GM23248 (cell line): ENCODE results near the gene POLR2F. TPM values are rescaled to one million over a fixed set of nuclear protein-coding genes. Genes with fewer than 3 reads are reported as not detected.

Experiments used
- DNase-seq: peaks from one replicate; pipeline ENCODE4 v3.0.0-alpha.2; 2015
- H2AFZ ChIP-seq: fragments of 200-600 bp; sonication (generic); 2 replicates; pipeline ENCODE4 v1.6.1; 2016; ENCODE audit warnings: antibody characterized with exemption
- H3F3A ChIP-seq: fragments of 200-600 bp; sonication (generic); 2 replicates; pipeline ENCODE4 v1.6.1; 2016; ENCODE audit warnings: mild to moderate bottlenecking, antibody characterized with exemption, mixed run types; ENCODE audit not compliant: insufficient read depth
- H3K27ac ChIP-seq: fragments of 200-600 bp; sonication (generic); 2 replicates; pipeline ENCODE4 v1.5.1; 2016; ENCODE audit warnings: mild to moderate bottlenecking
- H3K27me3 ChIP-seq: fragments of 200-600 bp; sonication (generic); replicated peaks from 2 replicates; pipeline ENCODE4 v1.6.1; 2016; ENCODE audit warnings: mild to moderate bottlenecking; ENCODE audit not compliant: insufficient read depth
- H3K36me3 ChIP-seq: fragments of 200-600 bp; sonication (generic); 2 replicates; pipeline ENCODE4 v1.6.1; 2016; ENCODE audit warnings: low read depth, mild to moderate bottlenecking
- H3K4me1 ChIP-seq: fragments of 200-600 bp; sonication (generic); 2 replicates; pipeline ENCODE4 v1.6.1; 2016; ENCODE audit warnings: mild to moderate bottlenecking; ENCODE audit not compliant: insufficient read depth
- H3K4me2 ChIP-seq: fragments of 200-600 bp; sonication (generic); one replicate; pipeline ENCODE4 v1.6.1; 2016; ENCODE audit warnings: mild to moderate bottlenecking; ENCODE audit not compliant: unreplicated experiment
- H3K4me3 ChIP-seq: fragments of 200-600 bp; sonication (generic); 2 replicates; pipeline ENCODE4 v1.5.1; 2016; ENCODE audit warnings: mild to moderate bottlenecking
- H3K79me2 ChIP-seq: fragments of 200-600 bp; sonication (generic); 2 replicates; pipeline ENCODE4 v1.6.1; 2016; ENCODE audit warnings: mild to moderate bottlenecking; ENCODE audit not compliant: insufficient read depth
- H3K9ac ChIP-seq: fragments of 200-600 bp; sonication (generic); 2 replicates; pipeline ENCODE4 v1.6.1; 2016; ENCODE audit warnings: mild to moderate bottlenecking
- H3K9me2 ChIP-seq: fragments of 200-600 bp; sonication (generic); 2 replicates; pipeline ENCODE4 v1.6.1; 2016; ENCODE audit warnings: mixed run types, mild to moderate bottlenecking, moderate library complexity; ENCODE audit not compliant: insufficient read depth
- H3K9me3 ChIP-seq: fragments of 200-600 bp; sonication (generic); one replicate; pipeline ENCODE4 v1.6.1; 2017; ENCODE audit warnings: low read depth
- H4K20me1 ChIP-seq: fragments of 200-600 bp; sonication (generic); 2 replicates; pipeline ENCODE4 v1.6.0; 2016; ENCODE audit not compliant: insufficient read depth
- EZH2 ChIP-seq: fragments of 200-600 bp; sonication (generic); IDR thresholded peaks from 2 replicates; pipeline ENCODE4 v1.6.1; 2018; ENCODE audit warnings: antibody characterized with exemption, mild to moderate bottlenecking; ENCODE audit not compliant: insufficient read depth, poor library complexity, severe bottlenecking
- EZH2phosphoT487 ChIP-seq: fragments of 200-600 bp; sonication (generic); IDR thresholded peaks from 2 replicates; pipeline ENCODE4 v1.6.1; 2018; ENCODE audit warnings: antibody characterized with exemption, moderate library complexity, mild to moderate bottlenecking, low read depth; ENCODE audit not compliant: insufficient read depth
- WGBS, 2 experiments: methylation state at CpG; one replicate each; pipeline ENCODE4 v1.1.6; 2015 to 2017; ENCODE audit warnings: low lambda C conversion rate in 2 of 2, low coverage in 1 of 2; ENCODE audit errors: missing lambda C conversion rate in 2 of 2; 5-methylcytosine and 5-hydroxymethylcytosine counted together
- in situ Hi-C: fragments of 300-500 bp; cut with MboI; formaldehyde crosslinking; loops from 2 replicates; pipeline ENCODE4 v1.15.0; 2020
- polyA plus RNA-seq: library from polyadenylated mRNA; unstranded; fragments of >200 nt; fragmentation: Nextera tagmentation; extraction: Ambion mirVana; gene quantifications from 2 replicates; pipeline ENCODE4 v1.2.1, GENCODE V29; 2016
- total RNA-seq: library from RNA; depleted of rRNA; stranded (reverse); fragments of >200 nt; shearing (Covaris generic); gene quantifications from 2 replicates; pipeline ENCODE4 v1.2.3, GENCODE V29; 2014

The POLR2F gene
- total and polyA plus RNA-seq, 2 experiments from 2014 or later = 71.4 to 148 TPM

DNA sequence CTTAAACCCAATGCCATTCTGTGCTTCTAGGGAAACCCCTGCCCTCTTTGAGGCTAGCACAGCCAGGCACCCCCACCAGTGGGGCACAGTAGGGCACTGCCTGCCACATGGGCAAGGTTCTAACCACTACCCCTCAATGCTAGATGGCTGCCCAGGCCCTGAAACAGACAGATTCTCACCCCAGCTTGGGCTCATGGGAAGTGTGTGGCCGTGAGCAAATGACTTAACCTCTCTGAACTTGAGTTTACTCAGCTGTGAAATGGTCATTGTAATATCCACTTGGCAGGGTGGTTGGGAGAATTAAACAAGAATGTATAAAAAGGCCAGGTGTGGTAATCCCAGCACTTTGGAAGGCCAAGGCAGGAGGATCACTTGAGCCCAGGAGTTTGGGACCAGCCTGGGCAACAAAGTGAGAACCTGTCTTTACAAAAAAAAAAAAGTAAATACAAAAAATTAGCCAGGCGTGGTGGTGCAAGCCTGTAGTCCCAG lies 22.5 kb upstream of the POLR2F start:
- DNase-seq = no peak
- in situ Hi-C loops = no loop called here
- H3K4me2 ChIP-seq = no peak overlapping the region
- peaks cover 10% of the 10 kb centered on the region for H3K4me1 ChIP-seq
- peaks cover 25% of the 10 kb centered on the region for H3F3A ChIP-seq
- H2AFZ ChIP-seq = no peak overlapping the region
- TF ChIP-seq EZH2 (no peak), EZH2phosphoT487 (no peak)
- H3K9ac ChIP-seq = no peak overlapping the region
- 0 out of 2 replicates have a peak, but pooled peaks cover 3% of the 10 kb centered on the region for H3K79me2 ChIP-seq
- H3K4me3 ChIP-seq = no peak overlapping the region
- H3K36me3 ChIP-seq = peaks cover 4% of the 10 kb centered on the region; the same call in 1 of the 2 replicates
- H3K9me2 ChIP-seq = no peaks in the 10 kb centered on the region
- no peaks in the 10 kb centered on the region for H4K20me1 ChIP-seq
- no peaks in the 10 kb centered on the region for H3K27me3 ChIP-seq
- no peak overlapping the region for H3K27ac ChIP-seq
- H3K9me3 ChIP-seq = no peaks in the 10 kb centered on the region
- WGBS, 2 experiments = 57 to 61% methylated on average over 2 of the region's 2 CpGs

DNA sequence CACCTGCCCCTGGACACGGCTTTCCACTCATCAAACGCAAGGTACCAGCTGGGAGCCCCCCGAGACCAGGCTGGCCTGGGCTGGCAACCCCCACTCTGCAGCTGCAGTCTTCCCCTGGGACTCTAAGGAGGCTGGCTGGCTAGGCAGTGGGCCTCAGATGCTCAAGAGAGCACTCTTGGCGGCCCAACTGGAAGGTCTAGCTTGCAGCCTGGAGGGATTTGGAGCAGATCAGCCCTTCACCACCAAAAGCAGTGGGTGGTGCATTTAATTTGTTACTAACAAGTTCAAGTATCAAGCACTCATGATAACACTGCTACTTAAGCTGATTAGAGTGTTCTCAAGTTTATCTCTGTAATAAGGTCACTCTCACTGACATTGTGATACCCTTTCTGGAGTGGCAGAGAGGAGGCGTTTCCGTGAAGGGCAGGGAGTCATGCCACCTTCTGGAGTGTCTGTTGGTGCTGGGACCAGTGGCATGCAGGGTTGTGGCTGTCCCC lies 21.6 kb upstream of the POLR2F start:
- Histone ChIP-seq H3K27me3 (no peaks in the 10 kb centered on the region), H3K4me2 (no peak overlapping the region), H3K9me2 (no peaks in the 10 kb centered on the region), H3K36me3 (peaks cover 4% of the 10 kb centered on the region; the same call in 1 of the 2 replicates), H4K20me1 (no peaks in the 10 kb centered on the region), H3K27ac (no peak overlapping the region), H3K9me3 (no peaks in the 10 kb centered on the region), H3K4me3 (no peak overlapping the region), H3K79me2 (0 out of 2 replicates have a peak, but pooled peaks cover 3% of the 10 kb centered on the region), H3K4me1 (peaks cover 10% of the 10 kb centered on the region), H2AFZ (no peak overlapping the region), H3F3A (peaks cover 25% of the 10 kb centered on the region), H3K9ac (no peak overlapping the region)
- TF ChIP-seq EZH2 (no peak), EZH2phosphoT487 (no peak)
- 94 to 97% methylated on average over 6 of the region's 6 CpGs for WGBS, 2 experiments
- in situ Hi-C loops = no loop called here
- DNase-seq = no peak

DNA sequence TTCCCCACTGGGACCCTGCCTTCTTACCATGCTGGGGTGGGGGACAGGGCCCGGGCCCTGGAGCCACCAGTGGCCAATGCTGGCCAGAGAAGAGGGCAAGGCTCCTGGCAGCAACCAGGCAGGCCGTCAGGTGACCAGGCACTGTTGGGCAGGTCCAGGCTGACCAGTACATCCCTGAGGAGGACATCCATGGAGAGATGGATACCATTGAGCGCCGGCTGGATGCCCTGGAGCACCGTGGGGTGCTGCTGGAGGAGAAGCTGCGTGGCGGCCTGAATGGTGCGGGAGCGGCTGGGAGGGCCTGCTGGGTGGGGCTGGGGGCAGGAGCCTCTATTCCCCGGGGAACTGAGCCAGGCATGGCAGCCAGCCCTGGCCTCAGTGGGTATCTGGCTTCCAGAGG lies 21.1 kb upstream of the POLR2F start:
- H3K27me3 ChIP-seq = no peaks in the 10 kb centered on the region
- H3K4me2 ChIP-seq = no peak overlapping the region
- peaks cover 25% of the 10 kb centered on the region for H3F3A ChIP-seq
- in situ Hi-C loops = no loop called here
- no peaks in the 10 kb centered on the region for H3K9me3 ChIP-seq
- TF ChIP-seq EZH2 (no peak), EZH2phosphoT487 (no peak)
- no peak overlapping the region for H3K27ac ChIP-seq
- H2AFZ ChIP-seq = no peak overlapping the region
- H3K9ac ChIP-seq = no peak overlapping the region
- H3K4me1 ChIP-seq = peaks cover 10% of the 10 kb centered on the region
- no peaks in the 10 kb centered on the region for H3K9me2 ChIP-seq
- H3K79me2 ChIP-seq = 0 out of 2 replicates have a peak, but pooled peaks cover 3% of the 10 kb centered on the region
- H4K20me1 ChIP-seq = no peaks in the 10 kb centered on the region
- H3K36me3 ChIP-seq = peaks cover 4% of the 10 kb centered on the region; the same call in 1 of the 2 replicates
- no peak overlapping the region for H3K4me3 ChIP-seq
- WGBS, 2 experiments = 86 to 90% methylated on average over 9 to 10 of the region's 10 CpGs
- DNase-seq = no peak

DNA sequence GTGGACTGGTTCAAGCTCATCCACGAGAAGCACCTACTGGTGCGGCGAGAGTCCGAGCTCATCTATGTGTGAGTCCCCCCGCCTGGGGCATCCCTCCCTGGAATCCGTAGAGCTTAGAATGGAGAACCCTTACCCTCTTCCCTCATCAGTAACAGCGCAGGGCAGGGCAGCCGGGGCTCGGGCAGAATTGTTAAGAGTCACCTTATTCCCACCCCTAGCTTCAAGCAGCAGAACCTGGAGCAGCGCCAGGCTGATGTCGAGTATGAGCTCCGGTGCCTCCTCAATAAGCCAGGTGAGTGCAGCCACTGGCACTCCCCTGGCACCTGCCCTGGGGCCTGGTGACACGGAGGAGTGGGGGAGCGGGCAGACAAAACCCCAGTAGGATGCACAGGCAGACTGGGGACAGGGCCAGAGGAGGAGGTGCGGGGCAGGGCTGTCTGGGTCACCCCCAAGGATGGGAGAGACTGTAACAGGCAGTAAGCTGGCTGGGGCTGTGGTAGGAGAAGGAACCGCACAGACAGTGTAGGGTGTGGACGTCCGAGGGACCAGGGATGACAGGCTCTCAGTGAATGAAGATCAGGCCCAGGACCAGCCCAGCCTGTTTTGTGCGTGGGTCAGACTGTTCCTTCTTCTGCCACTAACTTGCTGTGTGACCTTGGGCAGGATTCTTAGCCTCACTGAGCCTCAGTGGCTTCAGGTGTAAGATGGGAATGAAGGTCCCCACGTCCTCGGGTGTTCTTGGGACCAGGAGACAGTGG lies 20.5 kb upstream of the POLR2F start:
- H3K4me2 ChIP-seq = peak overlapping the region; percentile 19

More for the DNA sequence above, 20.5 kb upstream of the POLR2F start:
- Histone ChIP-seq H4K20me1 (no peaks in the 10 kb centered on the region), H3K9ac (0 out of 2 replicates have a peak overlapping the region, but pooled peaks have one; percentile 12), H3K4me1 (peaks cover 10% of the 10 kb centered on the region), H3K27me3 (no peaks in the 10 kb centered on the region), H3K9me3 (no peaks in the 10 kb centered on the region), H3K36me3 (peaks cover 10% of the 10 kb centered on the region; the same call in 1 of the 2 replicates), H2AFZ (no peak overlapping the region), H3K4me3 (no peak overlapping the region), H3K9me2 (no peaks in the 10 kb centered on the region), H3F3A (peaks cover 25% of the 10 kb centered on the region), H3K27ac (peak overlapping the region; percentile 69), H3K79me2 (0 out of 2 replicates have a peak, but pooled peaks cover 3% of the 10 kb centered on the region)
- in situ Hi-C loops = no loop called here
- WGBS, 2 experiments = 68% methylated on average over 21 of the region's 21 CpGs
- peak; percentile 38 for DNase-seq
- no peak for TF ChIP-seq EZH2phosphoT487
- TF ChIP-seq EZH2 = no peak
